Esophagus muscularis mucosa (tissue), 4 donors: ENCODE results near the gene NOL11. TPM values are rescaled to one million over a fixed set of nuclear protein-coding genes. Genes with fewer than 3 reads are reported as not detected.
"Not testable (repeated sequence)": the region's sequence is repeated elsewhere in the genome, so short reads cannot be mapped to it uniquely, and the experiment has no call there.

Experiments used
- DNase-seq: peaks from one replicate; pipeline ENCODE4 v3.0.0-alpha.2; 2017; ENCODE audit errors: extremely low spot score
- H3K27ac ChIP-seq, 4 donors: fragments of 200-600 bp; sonication (generic); replicated peaks in 1 of 4; 1 replicate in 3 of 4; 2 replicates in 1 of 4; pipeline ENCODE4 v1.5.1; 2016 to 2019; ENCODE audit warnings: mild to moderate bottlenecking in 1 of 4
- H3K27me3 ChIP-seq, 4 donors: fragments of 200-600 bp; sonication (generic); one replicate each; pipeline versions ENCODE4 v1.5.1 to v1.6.0; 2016 to 2019
- H3K36me3 ChIP-seq, 4 donors: fragments of 200-600 bp; sonication (generic); one replicate each; pipeline ENCODE4 v1.5.1; 2016 to 2019
- H3K4me1 ChIP-seq, 4 donors: fragments of 200-600 bp; sonication (generic); one replicate each; pipeline ENCODE4 v1.5.1; 2016 to 2019
- H3K4me3 ChIP-seq, 4 donors: fragments of 200-600 bp; sonication (generic); 1 replicate in 2 of 4; 2 replicates in 2 of 4; pipeline ENCODE4 v1.5.1; 2016 to 2019; ENCODE audit warnings: mild to moderate bottlenecking in 4 of 4, moderate library complexity in 1 of 4
- H3K9me3 ChIP-seq, 4 donors: fragments of 200-600 bp; sonication (generic); 1 replicate in 3 of 4; 2 replicates in 1 of 4; pipeline ENCODE4 v1.5.1; 2016 to 2019
- CTCF ChIP-seq, 3 experiments: fragments of 200-600 bp in 2 of 3; fragments of 450-650 bp in 1 of 3; sonication (generic) in 2 of 3; IDR thresholded peaks; one replicate each; pipeline ENCODE4 v1.5.1; 2017 to 2019; ENCODE audit warnings: antibody characterized with exemption in 3 of 3, mild to moderate bottlenecking in 2 of 3, moderate library complexity in 1 of 3
- EP300 ChIP-seq: sonication (generic); formaldehyde crosslinking; IDR thresholded peaks from one replicate; pipeline ENCODE4 v1.6.1; 2017; ENCODE audit warnings: antibody characterized with exemption
- POLR2A ChIP-seq: fragments of 450-650 bp; IDR thresholded peaks from one replicate; pipeline ENCODE4 v1.6.1; 2017; ENCODE audit warnings: antibody characterized with exemption, moderate library complexity, mild to moderate bottlenecking, low read depth
- POLR2AphosphoS5 ChIP-seq, 2 donors: sonication (generic); formaldehyde crosslinking; IDR thresholded peaks; one replicate each; pipeline ENCODE4 v1.6.1; 2017; ENCODE audit warnings: antibody characterized with exemption in 2 of 2
- WGBS: methylation state at CpG from one replicate; pipeline ENCODE4 v1.1.5; 2018; 5-methylcytosine and 5-hydroxymethylcytosine counted together
- intact Hi-C: fragments of 100-400 bp; cut with DNase I; formaldehyde crosslinking; loops from one replicate; pipeline ENCODE4 v1.15.1; 2023
- total RNA-seq, 4 donors: library from RNA; depleted of rRNA; stranded (reverse); fragments of >200 nt; gene quantifications; one replicate each; pipeline versions ENCODE4 v1.1.0 to v1.2.1, GENCODE V29; 2016

The NOL11 gene
- total RNA-seq, 4 donors from 2014 or later: 16.0 to 23.3 (median 21.3) TPM

- TF ChIP-seq POLR2A (no peak), POLR2AphosphoS5 (IDR thresholded peaks at IDR 0.05) (no peak), EP300 (no peak), CTCF (IDR thresholded peaks at IDR 0.05) (no peak)
- Histone ChIP-seq H3K27ac (no peak overlapping the region), H3K4me1 (no peaks in the 10 kb centered on the region), H3K36me3 (no peaks in the 10 kb centered on the region), H3K27me3 (no peaks in the 10 kb centered on the region), H3K4me3 (no peak overlapping the region), H3K9me3 (no peaks in the 10 kb centered on the region)
- DNase-seq: no peak
- WGBS: 87% methylated on average over 5 of the region's 5 CpGs
- intact Hi-C loops: no loop called here
These were observed 17.6 kb upstream of the NOL11 start for GRCh38 chr17:67700037-67700724.

GRCh38 chr17:67700725-67701119 lies 17.0 kb upstream of the NOL11 start:
- intact Hi-C loops: no loop called here
- WGBS: 80% methylated on average over 1 of the region's 1 CpG
- no peak overlapping the region for H3K4me3 ChIP-seq
- DNase-seq: no peak
- no peaks in the 10 kb centered on the region for H3K9me3 ChIP-seq
- no peak overlapping the region for H3K27ac ChIP-seq
- H3K36me3 ChIP-seq: no peaks in the 10 kb centered on the region
- H3K27me3 ChIP-seq: no peaks in the 10 kb centered on the region
- TF ChIP-seq EP300 (no peak), CTCF (IDR thresholded peaks at IDR 0.05) (no peak), POLR2AphosphoS5 (IDR thresholded peaks at IDR 0.05) (no peak)
- H3K4me1 ChIP-seq: no peaks in the 10 kb centered on the region

GRCh38 chr17:67702861-67703260 lies 14.9 kb upstream of the NOL11 start:
- not testable (repeated sequence) for H3K9me3 ChIP-seq
- WGBS: 94% methylated on average over 8 of the region's 8 CpGs

GRCh38 chr17:67707442-67707841 lies 10.3 kb upstream of the NOL11 start:
- H3K9me3 ChIP-seq: no peaks in the 10 kb centered on the region
- no peak for TF ChIP-seq POLR2A
- no peak for TF ChIP-seq CTCF (IDR thresholded peaks at IDR 0.05)
- no peak for TF ChIP-seq EP300
- TF ChIP-seq POLR2AphosphoS5 (IDR thresholded peaks at IDR 0.05): no peak
- intact Hi-C loops: no loop called here
- no peaks in the 10 kb centered on the region for H3K4me1 ChIP-seq
- WGBS: 77% methylated on average over 2 of the region's 2 CpGs
- H3K27me3 ChIP-seq: no peaks in the 10 kb centered on the region
- H3K36me3 ChIP-seq: no peaks in the 10 kb centered on the region
- no peak overlapping the region for H3K27ac ChIP-seq
- no peak overlapping the region for H3K4me3 ChIP-seq
- DNase-seq: no peak

More at GRCh38 chr17:67702861-67703260, 14.9 kb upstream of the NOL11 start:
- intact Hi-C loops, H3K4me1 ChIP-seq, H3K4me3 ChIP-seq, H3K36me3 ChIP-seq, H3K27me3 ChIP-seq, DNase-seq, H3K27ac ChIP-seq: not testable (repeated sequence)

- Histone ChIP-seq H3K4me3 (no peak overlapping the region), H3K27ac (no peak overlapping the region), H3K36me3 (no peaks in the 10 kb centered on the region), H3K27me3 (no peaks in the 10 kb centered on the region), H3K9me3 (no peaks in the 10 kb centered on the region), H3K4me1 (no peaks in the 10 kb centered on the region)
- WGBS: 87% methylated on average over 3 of the region's 3 CpGs
- intact Hi-C loops: no loop called here
- TF ChIP-seq EP300 (no peak), POLR2A (no peak)
- no peak for DNase-seq
These were observed 9.4 kb upstream of the NOL11 start for GRCh38 chr17:67708378-67708777.

GRCh38 chr17:67711916-67712315 lies 5.8 kb upstream of the NOL11 start:
- 77% methylated on average over 4 of the region's 4 CpGs for WGBS
- Histone ChIP-seq H3K4me3 (no peak overlapping the region), H3K4me1 (peaks cover 0 to 3% (median 1%) of the 10 kb centered on the region in 4 donors), H3K36me3 (no peaks in the 10 kb centered on the region), H3K9me3 (no peaks in the 10 kb centered on the region), H3K27me3 (no peaks in the 10 kb centered on the region), H3K27ac (no peak overlapping the region)
- intact Hi-C loops: no loop called here
- DNase-seq: no peak
- TF ChIP-seq CTCF (IDR thresholded peaks at IDR 0.05): no peak
- TF ChIP-seq EP300: no peak
- TF ChIP-seq POLR2A: no peak
- TF ChIP-seq POLR2AphosphoS5 (IDR thresholded peaks at IDR 0.05): no peak
